ENCODE results near the gene EHBP1.

Gene EHBP1

DNA sequence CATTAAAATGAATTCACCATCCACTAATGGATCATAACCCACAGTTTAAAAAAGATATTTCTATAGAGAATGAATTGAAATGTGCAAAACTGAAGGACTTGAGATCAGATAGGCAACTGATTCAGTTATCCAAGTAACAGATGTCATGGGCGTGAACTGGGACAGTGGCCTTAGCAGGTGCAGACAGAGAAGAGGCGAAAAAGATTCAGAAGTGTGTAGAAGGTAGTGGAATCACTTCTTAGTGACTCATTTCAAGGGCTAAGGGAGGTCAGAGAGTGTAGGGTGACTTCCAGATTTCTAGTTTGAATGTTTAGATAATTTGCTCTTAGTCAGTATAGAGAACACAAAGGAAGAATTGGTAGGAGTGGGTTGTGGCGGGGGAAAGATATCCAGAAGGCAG, 79.7 kb downstream of the EHBP1 start:
- H3K27ac Mint-ChIP-seq = no peak overlapping the region
- peaks cover 20% of the 10 kb centered on the region for H3K9me3 Mint-ChIP-seq
- DNase-seq = no peak

DNA sequence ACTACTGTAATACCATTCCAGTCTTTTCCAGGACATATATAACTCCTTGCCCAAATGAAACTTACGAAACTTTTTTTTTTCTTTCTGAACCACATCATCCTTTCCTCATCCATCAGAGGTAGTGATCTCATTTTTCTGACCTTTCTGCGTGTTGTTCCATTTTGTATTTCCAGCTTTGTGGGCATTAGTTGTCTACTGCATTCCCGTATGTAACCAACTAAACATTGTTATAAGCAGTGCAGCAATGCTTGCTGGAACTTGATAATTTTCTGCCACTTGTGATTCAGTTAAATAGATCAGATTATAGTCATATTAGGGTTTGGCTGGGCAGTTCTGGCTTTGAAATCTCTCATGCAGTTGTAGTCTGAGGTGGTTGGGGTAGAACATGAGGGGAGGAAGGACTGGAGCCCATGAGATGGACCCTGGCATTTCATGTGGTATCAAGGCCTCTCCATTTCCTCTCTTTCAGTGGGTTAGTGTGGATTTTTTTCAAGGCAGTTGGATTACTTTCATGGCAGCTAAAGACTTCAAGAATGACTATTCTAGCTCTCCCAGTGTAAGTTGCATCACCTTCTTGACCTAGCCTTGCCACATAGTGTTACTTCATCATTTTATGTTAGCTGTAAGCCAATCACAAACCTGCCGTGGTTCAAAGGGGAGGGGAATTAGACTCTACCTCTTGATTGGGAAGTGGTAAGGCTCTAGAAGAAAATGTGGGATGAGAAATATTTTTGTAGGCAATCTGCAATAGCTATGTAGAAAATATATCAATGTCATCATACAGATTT, 80.5 kb downstream of the EHBP1 start:
- TF ChIP-seq, protein P1, sequence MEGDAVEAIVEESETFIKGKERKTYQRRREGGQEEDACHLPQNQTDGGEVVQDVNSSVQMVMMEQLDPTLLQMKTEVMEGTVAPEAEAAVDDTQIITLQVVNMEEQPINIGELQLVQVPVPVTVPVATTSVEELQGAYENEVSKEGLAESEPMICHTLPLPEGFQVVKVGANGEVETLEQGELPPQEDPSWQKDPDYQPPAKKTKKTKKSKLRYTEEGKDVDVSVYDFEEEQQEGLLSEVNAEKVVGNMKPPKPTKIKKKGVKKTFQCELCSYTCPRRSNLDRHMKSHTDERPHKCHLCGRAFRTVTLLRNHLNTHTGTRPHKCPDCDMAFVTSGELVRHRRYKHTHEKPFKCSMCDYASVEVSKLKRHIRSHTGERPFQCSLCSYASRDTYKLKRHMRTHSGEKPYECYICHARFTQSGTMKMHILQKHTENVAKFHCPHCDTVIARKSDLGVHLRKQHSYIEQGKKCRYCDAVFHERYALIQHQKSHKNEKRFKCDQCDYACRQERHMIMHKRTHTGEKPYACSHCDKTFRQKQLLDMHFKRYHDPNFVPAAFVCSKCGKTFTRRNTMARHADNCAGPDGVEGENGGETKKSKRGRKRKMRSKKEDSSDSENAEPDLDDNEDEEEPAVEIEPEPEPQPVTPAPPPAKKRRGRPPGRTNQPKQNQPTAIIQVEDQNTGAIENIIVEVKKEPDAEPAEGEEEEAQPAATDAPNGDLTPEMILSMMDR (IDR thresholded peaks at IDR 0.05) = no peak
- Mint-ChIP-seq H3K36me3 (ENCODE audit: low read depth) (peaks cover 20% of the 10 kb centered on the region), H3K27ac (no peak overlapping the region), H3K27me3 (ENCODE audit: low read depth, poor library complexity) (no peaks in the 10 kb centered on the region), H3K4me3 (no peak overlapping the region), H3K4me1 (no peaks in the 10 kb centered on the region), H3K9me3 (peaks cover 20% of the 10 kb centered on the region)
- DNase-seq = no peak

More for the DNA sequence above, 79.7 kb downstream of the EHBP1 start:
- TF ChIP-seq, protein P1 (IDR thresholded peaks at IDR 0.05) = no peak
- no peaks in the 10 kb centered on the region for H3K4me1 Mint-ChIP-seq
- no peak overlapping the region for H3K4me3 Mint-ChIP-seq
- H3K27me3 Mint-ChIP-seq (ENCODE audit: low read depth, poor library complexity) = no peaks in the 10 kb centered on the region
- H3K36me3 Mint-ChIP-seq (ENCODE audit: low read depth) = peaks cover 20% of the 10 kb centered on the region

DNA sequence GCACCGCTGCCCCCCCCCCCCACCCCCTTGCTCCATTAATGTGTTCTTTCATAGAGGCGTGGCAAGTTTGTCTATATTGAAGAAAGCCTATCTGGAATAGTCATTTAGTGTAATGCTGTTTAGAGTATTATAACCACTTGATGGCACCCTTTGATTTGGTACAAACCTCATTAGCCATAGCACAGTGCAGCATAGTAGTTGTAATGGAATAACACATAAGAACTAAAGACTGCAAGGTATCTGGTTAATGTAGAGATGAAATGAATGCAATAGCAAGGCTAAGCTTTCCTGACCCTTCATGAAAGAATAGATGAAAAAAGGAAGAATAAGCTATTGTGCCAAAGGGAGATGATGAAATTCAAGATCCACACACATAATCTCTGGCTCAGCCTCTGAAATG, 81.9 kb downstream of the EHBP1 start:
- TF ChIP-seq, protein P1 (IDR thresholded peaks at IDR 0.05) = no peak
- no peak overlapping the region for H3K4me3 Mint-ChIP-seq

DNA sequence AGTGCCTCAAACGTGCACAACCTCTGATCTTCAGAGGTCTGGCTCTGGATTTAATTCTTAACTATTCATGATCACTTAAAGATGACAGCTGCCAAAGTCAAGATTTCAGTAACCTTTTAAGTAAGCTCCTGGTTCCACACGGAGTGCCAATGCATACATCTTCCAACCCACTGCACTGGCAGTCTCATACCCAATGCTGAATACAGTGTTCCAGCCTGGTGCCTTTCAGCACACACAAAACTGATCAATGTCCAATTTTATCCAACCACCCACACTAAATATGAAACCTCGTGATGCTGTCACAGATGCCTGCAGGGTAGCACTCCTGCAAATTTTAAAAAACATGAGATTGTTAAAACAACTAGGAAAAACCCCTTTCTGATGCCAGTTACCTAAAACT, 84.0 kb downstream of the EHBP1 start:
- H3K9me3 Mint-ChIP-seq = no peaks in the 10 kb centered on the region

More for the DNA sequence above, 81.9 kb downstream of the EHBP1 start:
- no peaks in the 10 kb centered on the region for H3K27me3 Mint-ChIP-seq (ENCODE audit: low read depth, poor library complexity)
- no peaks in the 10 kb centered on the region for H3K4me1 Mint-ChIP-seq
- no peak for DNase-seq
- H3K9me3 Mint-ChIP-seq = peaks cover 20% of the 10 kb centered on the region
- no peak overlapping the region for H3K27ac Mint-ChIP-seq
- H3K36me3 Mint-ChIP-seq (ENCODE audit: low read depth) = peaks cover 19% of the 10 kb centered on the region

DNA sequence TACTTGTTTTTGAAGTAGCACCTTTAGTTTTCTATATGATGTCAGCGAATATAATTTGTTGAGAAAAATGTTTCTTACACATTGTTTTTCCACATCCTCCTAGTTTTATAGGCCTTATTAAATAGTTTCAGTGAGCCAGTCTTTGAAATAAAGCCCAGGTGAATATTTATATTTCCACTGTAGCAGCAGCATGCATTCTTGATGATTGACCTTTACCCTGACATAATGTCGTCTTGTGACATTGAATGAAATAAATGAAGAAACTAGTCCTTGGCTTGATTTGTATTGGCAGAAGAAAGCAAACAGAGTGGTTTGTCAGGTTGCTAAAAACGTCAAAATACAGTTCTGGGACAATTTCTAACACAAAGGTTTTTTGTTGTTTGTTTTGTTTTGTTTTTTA, 84.4 kb downstream of the EHBP1 start:
- Mint-ChIP-seq H3K9me3 (no peaks in the 10 kb centered on the region), H3K4me3 (no peak overlapping the region), H3K27me3 (ENCODE audit: low read depth, poor library complexity) (no peaks in the 10 kb centered on the region), H3K27ac (no peak overlapping the region), H3K36me3 (ENCODE audit: low read depth) (no peaks in the 10 kb centered on the region), H3K4me1 (no peaks in the 10 kb centered on the region)
- no peak for DNase-seq
- TF ChIP-seq, protein P1 (IDR thresholded peaks at IDR 0.05) = no peak

More for the DNA sequence above, 84.0 kb downstream of the EHBP1 start:
- Mint-ChIP-seq H3K4me3 (no peak overlapping the region), H3K27me3 (ENCODE audit: low read depth, poor library complexity) (no peaks in the 10 kb centered on the region), H3K27ac (no peak overlapping the region), H3K4me1 (no peaks in the 10 kb centered on the region), H3K36me3 (ENCODE audit: low read depth) (no peaks in the 10 kb centered on the region)
- no peak for DNase-seq
- TF ChIP-seq, protein P1 (IDR thresholded peaks at IDR 0.05) = no peak

DNA sequence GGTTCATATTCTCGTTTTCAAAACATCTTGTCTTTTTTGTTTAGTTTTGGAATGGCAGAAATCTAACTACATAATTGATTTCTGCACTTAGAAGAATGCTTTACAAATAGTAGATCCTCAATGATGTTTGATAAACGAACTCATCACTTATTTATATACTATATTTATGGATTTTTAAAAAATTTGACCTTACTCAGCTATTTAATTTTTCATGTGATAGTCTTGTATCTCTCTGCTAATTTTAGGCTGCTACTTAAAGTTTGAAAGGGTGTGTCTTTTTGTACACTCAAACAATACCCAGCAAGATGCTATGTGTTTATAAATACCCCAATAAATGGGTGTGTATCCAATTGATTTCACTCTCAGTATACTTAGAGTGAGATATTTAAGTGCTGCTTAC, 86.9 kb downstream of the EHBP1 start:
- H3K27me3 Mint-ChIP-seq (ENCODE audit: low read depth, poor library complexity) = no peaks in the 10 kb centered on the region
- no peak for DNase-seq
- no peaks in the 10 kb centered on the region for H3K36me3 Mint-ChIP-seq (ENCODE audit: low read depth)
- H3K4me1 Mint-ChIP-seq = no peaks in the 10 kb centered on the region
- H3K27ac Mint-ChIP-seq = no peak overlapping the region
- TF ChIP-seq, protein P1 (IDR thresholded peaks at IDR 0.05) = no peak
- no peaks in the 10 kb centered on the region for H3K9me3 Mint-ChIP-seq
- no peak overlapping the region for H3K4me3 Mint-ChIP-seq
